OCI-LY3 (cell line): ENCODE measurements around the gene FAT1.

Source experiments
- CTCF ChIP-seq: fragments of 200-600, 300-600 bp; sonication (generic); IDR thresholded peaks from 2 replicates; pipeline ENCODE4 v1.5.1; 2014; ENCODE audit warnings: antibody characterized with exemption, low read length, low read depth
- EZH2phosphoT487 ChIP-seq: fragments of 200-600 bp; shearing (Covaris generic); IDR thresholded peaks from 2 replicates; pipeline ENCODE4 v1.6.1; 2018; ENCODE audit warnings: antibody characterized with exemption, mixed run types, low read depth

GRCh38 chr4:186659935-186660334 is 63.7 kb downstream of the FAT1 start:
- no peak for TF ChIP-seq EZH2phosphoT487
- TF ChIP-seq CTCF, result no peak
